ENCODE results near the gene HIF1A.
A peak's percentile ranks its signal among the peaks of the same experiment; 100 is the strongest.
"Not testable (repeated sequence)": the region's sequence is repeated elsewhere in the genome, so short reads cannot be mapped to it uniquely, and the experiment has no call there.

The HIF1A gene
- 161 to 1,225 (median 322) reads per million in 17 experiments for total RNA-seq

GRCh38 chr14:61694830-61695694 is at the start of gene HIF1A:
HIF1A (plus strand) TSS chr14:61695513; CDS start chr14:61695805, 292 bp downstream.
- peak; percentile 99 to 100 (median 100) for DNase-seq

DNA sequence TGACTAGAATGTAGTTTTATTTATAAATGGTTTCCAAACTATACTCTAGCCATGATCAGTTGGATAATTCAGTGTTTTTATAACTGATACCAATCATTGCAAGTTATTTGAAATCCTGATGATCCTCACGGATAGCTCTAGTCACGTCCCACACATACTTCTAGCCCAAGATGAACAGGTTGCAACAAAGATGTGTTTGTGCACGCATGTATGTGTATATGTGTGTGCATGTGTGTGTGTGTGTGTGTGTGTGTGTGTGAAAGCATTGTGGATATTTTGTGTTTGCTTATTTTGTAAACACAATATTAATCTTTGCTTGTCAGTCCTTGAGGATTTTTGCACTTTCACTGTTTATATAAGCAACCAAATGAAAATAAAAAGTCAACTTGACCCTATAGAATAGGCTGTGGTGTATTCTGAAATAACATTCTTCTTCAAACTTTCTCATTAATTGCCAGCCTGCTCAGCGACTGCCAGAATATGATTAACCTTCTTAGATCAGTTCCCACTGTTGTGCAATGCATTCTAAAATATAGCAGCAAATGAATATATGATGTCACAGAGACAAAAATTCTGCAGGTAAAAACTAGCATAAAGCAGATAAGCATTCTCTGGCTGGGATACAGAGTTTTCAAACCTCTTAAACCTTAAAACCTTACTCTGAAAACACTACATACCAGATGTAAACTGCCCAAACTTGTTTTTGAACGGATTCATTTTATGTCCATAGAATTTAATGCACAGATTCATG is 48.8 kb upstream of the HIF1A start:
- DNase-seq, result no peak

DNA sequence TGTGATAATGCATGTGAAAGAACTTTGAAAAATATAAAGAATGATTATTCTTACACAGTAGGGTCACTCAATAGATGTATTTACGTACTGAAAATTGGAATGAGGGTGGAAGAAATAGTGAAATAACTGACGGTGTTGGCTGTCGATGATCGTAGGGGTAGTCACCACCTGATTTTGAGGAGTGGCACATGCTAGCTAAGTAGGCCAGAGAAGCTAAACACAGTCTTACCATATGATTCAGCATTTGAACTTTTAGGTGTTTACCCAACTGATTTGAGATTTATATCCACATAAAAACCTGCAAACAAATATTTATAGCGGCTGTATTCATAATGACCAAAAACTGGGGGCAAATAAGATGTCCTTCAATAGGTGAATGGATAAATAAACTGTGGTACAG is 47.6 kb upstream of the HIF1A start:
- no peak for DNase-seq

- DNase-seq, result peak in 2 of 4 experiments; percentile 33 to 58
These were observed 46.9 kb upstream of the HIF1A start for GRCh38 chr14:61648377-61648776.

DNA sequence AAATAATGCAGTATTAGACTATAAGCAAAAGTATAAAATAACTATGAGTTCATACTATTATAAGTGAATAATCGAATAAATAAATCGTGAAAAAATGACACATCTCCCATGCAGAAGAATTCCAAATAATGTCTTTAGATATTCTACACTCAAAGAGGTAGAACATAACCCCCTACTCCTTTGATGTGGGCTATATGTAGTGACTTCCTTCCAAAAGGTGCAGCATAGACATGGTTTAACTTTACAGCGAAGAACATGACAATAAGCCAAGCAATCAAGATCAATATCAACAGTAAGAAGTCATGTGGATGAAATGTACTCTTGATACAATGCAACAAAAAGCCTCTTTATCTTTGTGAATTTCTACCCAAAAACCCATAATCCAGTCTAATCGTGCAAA is 46.0 kb upstream of the HIF1A start:
- no peak for DNase-seq

DNA sequence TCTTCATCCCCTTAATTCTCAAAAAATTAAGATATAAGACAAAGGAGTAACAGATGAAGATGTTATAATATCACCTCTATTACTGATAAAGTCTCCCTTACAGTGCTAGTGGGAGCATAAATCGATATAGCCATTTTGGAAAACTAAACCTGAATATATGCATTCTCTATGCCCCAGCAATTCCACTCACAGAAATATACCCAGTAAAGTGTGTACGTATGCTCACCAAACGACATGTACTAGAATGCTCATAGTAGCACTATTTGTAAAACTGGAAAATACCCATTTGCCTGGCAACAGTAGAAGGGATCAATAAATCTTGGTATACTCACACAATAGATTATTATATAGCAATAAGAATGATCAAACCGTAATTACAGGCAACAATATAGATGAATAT is 44.0 kb upstream of the HIF1A start:
- no peak for DNase-seq

DNA sequence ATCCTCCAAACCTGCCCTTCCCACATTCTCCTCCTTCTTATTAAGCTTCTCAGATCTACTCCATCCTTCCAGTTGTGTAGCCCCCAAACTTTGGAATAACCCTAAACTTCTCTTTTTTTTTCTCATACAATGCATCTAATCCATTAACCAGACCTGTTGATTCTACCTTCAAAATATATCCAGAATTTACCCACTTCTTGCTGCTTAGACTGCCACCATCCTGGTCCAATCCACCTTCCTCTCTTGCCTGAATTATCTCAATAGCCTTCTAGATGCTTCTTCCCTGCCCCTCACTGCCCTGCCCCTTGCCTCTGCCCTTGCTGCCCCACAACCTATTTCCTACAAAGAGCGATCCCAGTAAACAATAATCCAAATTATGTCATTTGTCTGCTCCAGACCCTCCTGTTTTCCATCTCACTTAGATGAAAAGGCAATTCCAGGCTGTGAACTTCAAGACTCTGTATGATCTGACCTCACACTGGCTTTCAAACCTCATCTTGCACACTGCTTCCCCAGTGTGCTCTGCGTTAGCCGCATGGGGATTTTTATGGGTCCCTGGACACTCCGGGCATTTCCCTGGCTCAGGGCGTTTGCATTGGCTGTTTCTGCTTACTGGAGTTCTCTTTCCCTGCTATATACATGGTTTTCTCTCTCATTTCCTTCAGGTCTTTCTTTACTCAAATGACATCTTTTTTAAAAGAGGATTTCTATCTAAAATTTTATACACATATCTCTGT is 42.6 kb upstream of the HIF1A start:
- DNase-seq, result no peak

DNA sequence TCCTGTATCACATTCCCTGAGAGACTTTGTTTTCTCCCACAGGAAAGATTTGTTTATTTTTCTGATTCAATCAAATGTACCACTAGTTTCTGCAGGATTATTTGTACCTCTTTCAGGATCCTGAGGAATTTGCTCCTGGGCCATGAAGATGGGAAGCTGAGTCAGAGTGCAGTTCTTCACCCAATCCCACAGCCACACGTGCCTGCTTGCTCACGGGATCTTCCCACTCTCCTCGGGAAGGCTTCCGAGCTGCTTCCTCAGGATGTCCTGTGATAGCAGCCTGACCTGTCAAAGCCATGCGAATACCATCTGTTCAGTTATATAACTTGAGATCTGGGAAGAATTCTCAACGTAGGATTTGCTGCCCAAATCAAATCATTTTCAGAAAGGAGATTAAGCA is 41.8 kb upstream of the HIF1A start:
- peak; percentile 59 to 75 (median 65) for DNase-seq

DNA sequence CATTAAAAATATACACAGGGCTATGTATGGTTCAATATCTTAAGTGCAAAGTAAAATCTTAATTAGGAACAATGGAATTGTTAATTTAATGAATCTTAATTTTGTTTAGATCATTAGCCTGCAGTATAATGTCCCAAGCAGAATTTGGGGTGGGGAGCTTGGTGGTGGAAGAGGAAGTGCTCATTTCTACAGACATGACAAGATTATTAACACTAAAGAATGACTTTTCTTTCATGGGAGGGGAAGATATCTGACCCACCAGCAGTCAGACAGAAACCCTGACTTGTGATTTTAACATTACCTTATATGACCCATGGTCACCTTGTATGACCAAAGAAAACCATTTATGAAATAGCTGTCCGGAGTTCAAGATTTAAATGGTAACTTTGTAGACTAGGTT is 41.3 kb upstream of the HIF1A start:
- peak in 3 of 4 experiments; percentile 42 to 52 (median 51) for DNase-seq

GRCh38 chr14:61655777-61656176 is 39.5 kb upstream of the HIF1A start:
- no peak for DNase-seq

- DNase-seq, result no peak
These were observed 39.0 kb upstream of the HIF1A start for GRCh38 chr14:61656341-61656740.

- DNase-seq, result not testable (repeated sequence)
These were observed 37.2 kb upstream of the HIF1A start for GRCh38 chr14:61658111-61658510.

DNA sequence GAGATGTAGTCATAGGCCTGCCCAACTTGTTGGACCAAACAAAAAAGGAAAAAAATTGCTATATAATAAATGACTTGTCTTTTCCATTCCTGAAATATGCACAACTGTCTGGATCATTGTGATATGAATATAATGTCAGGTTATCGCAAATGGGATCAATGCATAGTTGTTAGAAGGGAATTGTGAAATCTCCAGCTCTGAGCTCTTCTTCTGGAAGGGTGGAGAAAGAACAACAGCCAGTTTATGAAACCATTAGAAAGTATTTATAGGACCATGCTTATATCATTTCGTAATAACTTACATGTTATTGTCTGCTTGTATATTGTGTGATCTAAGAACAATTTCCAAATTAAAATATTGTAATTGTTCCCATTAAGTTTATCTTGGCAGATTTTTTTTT is 35.7 kb upstream of the HIF1A start:
- peak in 1 of 4 experiments; percentile 26 for DNase-seq

DNA sequence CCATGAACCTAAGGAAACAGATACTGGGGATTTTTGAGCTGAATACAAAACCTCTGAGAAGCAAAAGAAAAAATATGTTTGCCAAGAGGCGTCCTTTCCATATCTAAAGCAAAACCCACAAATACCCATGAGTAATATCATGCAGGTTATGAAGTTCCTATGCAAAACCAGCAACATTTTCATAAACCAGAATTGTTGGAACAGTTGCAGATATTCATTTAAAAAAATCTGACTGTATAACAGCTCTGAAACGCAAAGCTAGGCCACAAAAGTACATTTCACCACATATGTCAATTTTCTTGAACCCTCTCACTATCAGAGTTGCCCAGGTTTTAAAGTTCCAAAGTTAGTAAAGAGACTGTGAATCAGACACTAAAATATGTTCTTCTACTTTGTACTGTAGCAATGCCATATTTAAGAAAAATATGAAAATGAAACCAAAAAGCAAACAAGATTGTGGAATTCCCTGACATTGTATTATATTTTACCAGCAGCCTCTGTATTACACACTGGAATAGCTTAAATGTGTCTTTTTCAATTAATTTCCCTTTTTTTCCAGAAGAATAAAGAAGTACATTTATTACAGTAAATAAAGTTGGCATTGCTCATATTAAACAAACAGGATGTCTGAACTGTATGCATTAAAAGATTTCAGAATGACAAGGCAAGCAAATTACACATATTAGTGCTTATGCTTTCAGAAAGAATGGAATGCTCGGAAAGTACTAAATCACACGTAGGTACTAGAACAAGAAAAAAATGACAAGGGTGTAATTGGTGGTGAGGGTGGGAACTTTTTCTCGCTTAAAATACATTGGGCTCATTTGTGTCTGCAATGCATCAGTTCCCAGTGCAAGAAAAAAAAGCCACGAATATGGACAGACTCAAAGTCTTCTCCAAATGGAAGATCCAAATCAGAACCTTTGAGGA is 33.6 kb upstream of the HIF1A start:
- peak in 2 of 4 experiments; percentile 36 to 51 for DNase-seq

GRCh38 chr14:61662437-61663311 is 32.6 kb upstream of the HIF1A start:
- DNase-seq, result peak; percentile 64 to 86 (median 70)

GRCh38 chr14:61663312-61663979 is 31.9 kb upstream of the HIF1A start:
- DNase-seq, result peak; percentile 61 to 85 (median 73)

DNA sequence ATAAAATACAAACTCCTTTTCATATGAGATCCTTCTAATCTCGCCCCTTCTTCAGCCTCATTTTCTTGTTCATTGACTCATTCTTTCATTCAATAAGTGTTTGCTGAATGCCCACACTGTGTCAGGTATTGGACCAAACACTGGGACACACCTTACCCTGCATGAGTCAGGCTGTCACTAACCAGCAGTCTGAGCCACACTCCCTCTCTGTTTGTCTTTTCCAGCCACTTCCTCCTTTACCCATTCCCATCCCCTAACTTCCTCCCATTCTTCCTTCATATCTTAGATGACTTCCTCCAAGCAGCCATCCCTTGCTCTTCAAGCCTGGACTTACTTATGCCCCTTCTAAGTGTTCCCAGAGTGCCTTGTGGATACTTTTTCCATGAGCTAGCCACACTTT is 27.0 kb upstream of the HIF1A start:
- DNase-seq, result peak in 3 of 4 experiments; percentile 36 to 60 (median 52)

GRCh38 chr14:61670576-61670975 is 24.7 kb upstream of the HIF1A start:
- no peak for DNase-seq

DNA sequence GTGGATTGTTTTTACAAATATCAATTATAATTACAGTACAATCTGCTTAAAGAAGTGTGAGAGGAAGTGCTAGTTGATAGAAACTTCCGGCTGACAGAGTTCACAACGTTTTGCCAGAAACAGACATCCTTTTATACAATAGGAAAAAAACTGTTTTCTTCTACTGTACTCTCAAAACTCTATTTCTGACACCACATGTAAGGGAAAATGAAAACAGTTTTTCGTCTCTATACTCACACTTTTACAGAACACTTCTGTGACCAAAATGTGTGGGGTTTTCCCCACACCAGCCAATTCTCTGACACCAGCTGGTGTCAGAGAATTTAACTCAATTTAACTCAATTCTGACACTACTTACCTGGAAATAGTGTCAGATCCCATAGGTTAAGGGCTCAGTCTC is 24.2 kb upstream of the HIF1A start:
- DNase-seq, result peak in 1 of 4 experiments; percentile 37

GRCh38 chr14:61672796-61673195 is 22.5 kb upstream of the HIF1A start:
- DNase-seq, result no peak
